A172 (cell line): Measurements from ENCODE around the gene TTL. TPM values are rescaled to one million over a fixed set of nuclear protein-coding genes. Genes with fewer than 3 reads are reported as not detected.
"Not testable (repeated sequence)": the region's sequence is repeated elsewhere in the genome, so short reads cannot be mapped to it uniquely, and the experiment has no call there.

Source experiments
- DNase-seq: peaks from one replicate; pipeline ENCODE4 v3.0.0-alpha.2; 2015; ENCODE audit warnings: low spot score
- total RNA-seq: library from RNA; depleted of rRNA; stranded (reverse); fragments of >200 nt; shearing (Covaris generic); gene quantifications from 2 replicates; pipeline ENCODE4 v1.2.3, GENCODE V29; 2014

TTL gene
- total RNA-seq, 1 experiment from 2014 or later = 75.3 TPM

- no peak for DNase-seq
Observed at GRCh38 chr2:112474844-112475486, 7.0 kb upstream of the TTL start.

- no peak for DNase-seq
Observed at GRCh38 chr2:112476434-112476833, 5.5 kb upstream of the TTL start.

GRCh38 chr2:112480530-112481049, 1.4 kb upstream of the TTL start:
- DNase-seq = no peak

GRCh38 chr2:112481050-112481527, 867 bp upstream of the TTL start:
- DNase-seq = peak; percentile 70

GRCh38 chr2:112482309-112483041, 519 bp downstream of the TTL start:
- DNase-seq = peak; percentile 34

GRCh38 chr2:112483042-112483473, 1.1 kb downstream of the TTL start:
- DNase-seq = peak; percentile 79

GRCh38 chr2:112483831-112484230, 1.9 kb downstream of the TTL start:
- DNase-seq = no peak

GRCh38 chr2:112485849-112486248, 3.9 kb downstream of the TTL start:
- DNase-seq = no peak

- no peak for DNase-seq
Observed at GRCh38 chr2:112486895-112487294, 4.9 kb downstream of the TTL start.

- no peak for DNase-seq
Observed at GRCh38 chr2:112487444-112487961, 5.5 kb downstream of the TTL start.

GRCh38 chr2:112488201-112488600, 6.2 kb downstream of the TTL start:
- DNase-seq = no peak

GRCh38 chr2:112491946-112492345, 10.0 kb downstream of the TTL start:
- DNase-seq = no peak

- no peak for DNase-seq
Observed at GRCh38 chr2:112493048-112493447, 11.1 kb downstream of the TTL start.

- DNase-seq = peak; percentile 86
Observed at GRCh38 chr2:112493858-112494648, 12.1 kb downstream of the TTL start.

GRCh38 chr2:112494828-112495227, 12.9 kb downstream of the TTL start:
- no peak for DNase-seq

GRCh38 chr2:112495878-112496277, 13.9 kb downstream of the TTL start:
- not testable (repeated sequence) for DNase-seq

- peak; percentile 61 for DNase-seq
Observed at GRCh38 chr2:112500850-112501484, 19.0 kb downstream of the TTL start.

GRCh38 chr2:112509239-112509998, 27.5 kb downstream of the TTL start:
- not testable (repeated sequence) for DNase-seq

- no peak for DNase-seq
Observed at GRCh38 chr2:112516801-112517200, 34.8 kb downstream of the TTL start.

GRCh38 chr2:112518807-112519206, 36.9 kb downstream of the TTL start:
- no peak for DNase-seq

GRCh38 chr2:112519506-112519905, 37.5 kb downstream of the TTL start:
- no peak for DNase-seq
